Ovary (tissue), 3 donors: ENCODE measurements around the gene KRTAP3-1.
"Not testable (repeated sequence)": the region's sequence is repeated elsewhere in the genome, so short reads cannot be mapped to it uniquely, and the experiment has no call there.

ENCODE experiments used
- CTCF ChIP-seq, 3 donors: fragments of 450-650 bp in 2 of 3; fragments of 200-600 bp in 1 of 3; IDR thresholded peaks; one replicate each; pipeline versions ENCODE4 v1.5.1 to v1.8.0; 2016 to 2022; ENCODE audit warnings: antibody characterized with exemption in 3 of 3, mild to moderate bottlenecking in 1 of 3
- POLR2A ChIP-seq: fragments of 450-650 bp; IDR thresholded peaks from one replicate; pipeline ENCODE4 v1.6.1; 2017; ENCODE audit warnings: antibody characterized with exemption, mild to moderate bottlenecking, moderate library complexity
- donor health status: DM: no; HTN: no; CAD: no.

GRCh38 chr17:41046735-41047465, 38.0 kb upstream of the KRTAP3-1 start, which contains the start of gene KRTAP2-1:
- not testable (repeated sequence) for TF ChIP-seq CTCF (IDR thresholded peaks at IDR 0.05); POLR2A
